HepG2 (cell line): ENCODE measurements around the gene CDK18. TPM values are rescaled to one million over a fixed set of nuclear protein-coding genes. Genes with fewer than 3 reads are reported as not detected.
"Not testable (repeated sequence)": the region's sequence is repeated elsewhere in the genome, so short reads cannot be mapped to it uniquely, and the experiment has no call there.

Experiments used
- ATAC-seq: fragments of 200-7000 bp; cut with Tn5 transposase; 3 replicates; pipeline ENCODE4 v1.9.1; 2020; ENCODE audit warnings: mild to moderate bottlenecking, moderate library complexity
- BruUV-seq: library from RNA; stranded (reverse); fragments of 400-500 nt; replicated peaks from 2 replicates; lab custom pipeline; 2021; lab: Mats Ljungman, UMichigan
- CTCF ChIA-PET: fragments of 300-600 bp; formaldehyde crosslinking; extraction: SDS; loops from one replicate; lab custom pipeline; 2021; ENCODE audit warnings: low total read pairs, inconsistent platforms, low intra/inter-chr PET ratio; lab: Yijun Ruan, JAX
- POLR2A ChIA-PET: fragments of 350-600 bp; sonication (Branson Sonifier 250); formaldehyde crosslinking; loops from one replicate; lab custom pipeline; 2020; ENCODE audit warnings: antibody characterized with exemption, inconsistent platforms; lab: Yijun Ruan, JAX
- DNase-seq: peaks from one replicate; pipeline ENCODE4 v3.0.0-alpha.2; 2015; ENCODE audit warnings: low spot score
- FAIRE-seq: peaks from 3 replicates; lab custom pipeline; 2011; peaks lifted over from hg19 to GRCh38; lab: Jason Lieb, UNC
- H2AFZ ChIP-seq: one replicate; pipeline ENCODE4 v1.6.1; 2011; ENCODE audit warnings: low read length, inconsistent platforms
- H3K27ac ChIP-seq: fragments of 300-600 bp; 3 replicates; pipeline ENCODE4 v1.8.0; 2011; ENCODE audit warnings: mixed run types, mild to moderate bottlenecking, mixed read lengths, low read length, inconsistent platforms; ENCODE audit not compliant: insufficient read depth; ENCODE audit errors: extremely low read length
- H3K27me3 ChIP-seq, 2 experiments: fragments of 200-600 bp in 1 of 2; 2 replicates in 1 of 2; 3 replicates in 1 of 2; pipeline versions ENCODE4 v1.6.0 to v1.8.0; 2011; ENCODE audit warnings: low read length in 2 of 2, mild to moderate bottlenecking in 2 of 2, moderate library complexity in 2 of 2, inconsistent platforms in 1 of 2; ENCODE audit not compliant: insufficient read depth in 2 of 2, control insufficient read depth in 1 of 2
- H3K36me3 ChIP-seq, 2 experiments: fragments of 200-600 bp in 1 of 2; replicated peaks in 1 of 2; 2 replicates in 1 of 2; 3 replicates in 1 of 2; pipeline versions ENCODE4 v1.5.1 to v1.8.0; 2011; ENCODE audit warnings: low read length in 2 of 2, inconsistent platforms in 1 of 2; ENCODE audit not compliant: insufficient read depth in 2 of 2, control insufficient read depth in 1 of 2
- H3K4me1 ChIP-seq: 2 replicates; pipeline ENCODE4 v1.5.1; 2012; ENCODE audit warnings: low read length, inconsistent platforms; ENCODE audit not compliant: insufficient read depth
- H3K4me2 ChIP-seq: 2 replicates; pipeline ENCODE4 v1.6.0; 2011; ENCODE audit warnings: low read depth, low read length, inconsistent platforms
- H3K4me3 ChIP-seq, 3 experiments: fragments of 200-600 bp in 1 of 3; sonication (generic), shearing (Covaris generic) in 1 of 3; replicated peaks in 1 of 3; 2 replicates each; pipeline ENCODE4 v1.5.1; 2011 to 2016; ENCODE audit warnings: low read length in 3 of 3, inconsistent platforms in 2 of 3, low read depth in 2 of 3, mild to moderate bottlenecking in 2 of 3, control low read depth in 1 of 3, mixed read lengths in 1 of 3; ENCODE audit not compliant: insufficient read depth in 1 of 3
- H3K79me2 ChIP-seq: one replicate; pipeline ENCODE4 v1.6.1; 2011; ENCODE audit warnings: low read length, inconsistent platforms; ENCODE audit not compliant: insufficient read depth
- H3K9ac ChIP-seq: 2 replicates; pipeline ENCODE4 v1.6.0; 2011; ENCODE audit warnings: mild to moderate bottlenecking, low read depth, low read length, inconsistent platforms; ENCODE audit not compliant: insufficient read depth
- H3K9me3 ChIP-seq: 2 replicates; pipeline ENCODE4 v1.5.1; 2012; ENCODE audit warnings: mild to moderate bottlenecking, low read length
- H4K20me1 ChIP-seq: 2 replicates; pipeline ENCODE4 v1.6.0; 2011; ENCODE audit warnings: inconsistent platforms, mild to moderate bottlenecking, low read length, moderate library complexity; ENCODE audit not compliant: insufficient read depth
- ARID2 ChIP-seq: sonication (generic); formaldehyde crosslinking; IDR thresholded peaks from 2 replicates; pipeline ENCODE4 v1.8.1; 2022; ENCODE audit warnings: mild to moderate bottlenecking, missing genetic modification reagents, borderline replicate concordance
- CBX1 ChIP-seq: IDR thresholded peaks from one replicate; pipeline ENCODE4 v1.6.1; 2016; ENCODE audit warnings: antibody characterized with exemption, low read depth
- E2F5 ChIP-seq: sonication (generic); formaldehyde crosslinking; conservative IDR thresholded peaks from 2 replicates; pipeline ENCODE4 v1.4.0; 2020; ENCODE audit warnings: missing genetic modification reagents
- HOXA9 ChIP-seq: sonication (generic); formaldehyde crosslinking; IDR thresholded peaks from 2 replicates; pipeline ENCODE4 v1.8.1; 2022; ENCODE audit warnings: missing genetic modification reagents, mild to moderate bottlenecking, moderate library complexity, borderline replicate concordance
- RNF219 ChIP-seq: sonication (generic); formaldehyde crosslinking; IDR thresholded peaks from 2 replicates; pipeline ENCODE4 v1.5.0; 2020; ENCODE audit warnings: mild to moderate bottlenecking, missing genetic modification reagents
- TBP ChIP-seq: sonication (generic); formaldehyde crosslinking; IDR thresholded peaks from 2 replicates; pipeline ENCODE4 v1.5.0; 2020; ENCODE audit warnings: missing genetic modification reagents
- TFDP1 ChIP-seq: IDR thresholded peaks from 2 replicates; pipeline ENCODE4 v1.6.1; 2016; ENCODE audit warnings: missing compliant biosample characterization, missing genetic modification reagents, borderline replicate concordance
- ZNF121 ChIP-seq: sonication (generic); formaldehyde crosslinking; IDR thresholded peaks from 2 replicates; pipeline ENCODE4 v1.5.0; 2020; ENCODE audit warnings: mild to moderate bottlenecking, missing genetic modification reagents
- whole genome bisulfite sequencing: methylation state at CpG from one replicate; pipeline ENCODE4 v1.1.6; 2017; ENCODE audit warnings: low lambda C conversion rate; 5-methylcytosine and 5-hydroxymethylcytosine counted together
- in situ Hi-C: cut with HindIII; loops from 2 replicates; pipeline ENCODE4 v1.10.0; 2017; ENCODE audit warnings: low pct_unique_long_range_greater_than_20kb; ENCODE audit not compliant: extremely low pct_ligation_motif_present
- intact Hi-C: fragments of 100-400 bp; cut with micrococcal nuclease; formaldehyde crosslinking; loops from one replicate; pipeline ENCODE4 v1.10.0; 2022; ENCODE audit not compliant: unreplicated experiment
- polyA plus RNA-seq, 8 experiments: library from polyadenylated mRNA; depleted of rRNA in 3 of 8; stranded (reverse) in 7 of 8; unstranded in 1 of 8; fragments of >200 nt; fragmentation: Illumina TruSeq in 4 of 8; extraction: Trizol in 4 of 8; gene quantifications; 2 replicates each; pipeline versions ENCODE4 v1.2.1 to v1.2.3, GENCODE V29; 2011 to 2016; ENCODE audit warnings: low read depth in 4 of 8, missing spikeins in 1 of 8, mixed read lengths in 1 of 8; ENCODE audit not compliant: insufficient read depth in 1 of 8
- total RNA-seq, 5 experiments: library from RNA; depleted of rRNA; stranded (reverse); fragments of >200 nt; fragmentation: Illumina TruSeq; extraction: Trizol; gene quantifications; 2 replicates each; pipeline ENCODE4 v1.2.3, GENCODE V29; 2016; ENCODE audit warnings: low read depth in 1 of 5

CDK18 gene
- total and polyA plus RNA-seq, 2 of the 13 experiments (the other 11 are each of a cell fraction or from before 2014, with no cell fraction given): 6.4 to 38.8 TPM

- FAIRE-seq, BruUV-seq, H3K36me3 ChIP-seq, ATAC-seq, H3K4me2 ChIP-seq, H2AFZ ChIP-seq, DNase-seq, H3K4me3 ChIP-seq, intact Hi-C loops, CTCF ChIA-PET, H3K79me2 ChIP-seq, H4K20me1 ChIP-seq, H3K9me3 ChIP-seq, H3K4me1 ChIP-seq, in situ Hi-C loops, POLR2A ChIA-PET, H3K9ac ChIP-seq, H3K27ac ChIP-seq: not testable (repeated sequence)
- WGBS: 0% methylated on average over 1 of the region's 2 CpGs
- H3K27me3 ChIP-seq: peaks cover 7 to 14% of the 10 kb centered on the region in 2 experiments; a peak in 3 of 5 replicates
- peak; percentile 29; the same call in 1 of the 2 replicates for TF ChIP-seq ZNF121 (CRISPR knock-in tag)
Measured at GRCh38 chr1:205478985-205479384, 25.5 kb upstream of the CDK18 start.

- Histone ChIP-seq H4K20me1 (no peaks in the 10 kb centered on the region), H3K27me3 (peaks cover 7 to 14% of the 10 kb centered on the region in 2 experiments; a peak in 3 of 5 replicates), H3K36me3 (no peaks in the 10 kb centered on the region), H3K79me2 (no peaks in the 10 kb centered on the region), H3K4me3 (no peak overlapping the region), H3K4me2 (no peak overlapping the region), H3K4me1 (peaks cover 12% of the 10 kb centered on the region), H2AFZ (no peak overlapping the region), H3K9me3 (no peaks in the 10 kb centered on the region; the same call in 1 of the 2 replicates), H3K27ac (no peak overlapping the region), H3K9ac (no peak overlapping the region)
- no peak for DNase-seq
- POLR2A ChIA-PET: no interaction called here
- in situ Hi-C loops (no loop called here), intact Hi-C loops (no loop called here)
- no peak for ATAC-seq
- no peak for FAIRE-seq
- BruUV-seq: no TSS peak
- CTCF ChIA-PET: no interaction called here
- WGBS: 54% methylated on average over 16 of the region's 17 CpGs
- TF ChIP-seq E2F5 (CRISPR knock-in tag): no peak
- TF ChIP-seq TFDP1: no peak
- no peak for TF ChIP-seq ARID2 (CRISPR knock-in tag)
- TF ChIP-seq HOXA9 (CRISPR knock-in tag): no peak
- no peak for TF ChIP-seq CBX1
- TF ChIP-seq RNF219: no peak
- no peak for TF ChIP-seq TBP
Measured at GRCh38 chr1:205480349-205480985, 24.0 kb upstream of the CDK18 start.
